ENCODE measurements around the gene SOSTDC1.
A peak's percentile ranks its signal among the peaks of the same experiment; 100 is the strongest.
"Not testable (repeated sequence)": the region's sequence is repeated elsewhere in the genome, so short reads cannot be mapped to it uniquely, and the experiment has no call there.

Gene SOSTDC1

DNA sequence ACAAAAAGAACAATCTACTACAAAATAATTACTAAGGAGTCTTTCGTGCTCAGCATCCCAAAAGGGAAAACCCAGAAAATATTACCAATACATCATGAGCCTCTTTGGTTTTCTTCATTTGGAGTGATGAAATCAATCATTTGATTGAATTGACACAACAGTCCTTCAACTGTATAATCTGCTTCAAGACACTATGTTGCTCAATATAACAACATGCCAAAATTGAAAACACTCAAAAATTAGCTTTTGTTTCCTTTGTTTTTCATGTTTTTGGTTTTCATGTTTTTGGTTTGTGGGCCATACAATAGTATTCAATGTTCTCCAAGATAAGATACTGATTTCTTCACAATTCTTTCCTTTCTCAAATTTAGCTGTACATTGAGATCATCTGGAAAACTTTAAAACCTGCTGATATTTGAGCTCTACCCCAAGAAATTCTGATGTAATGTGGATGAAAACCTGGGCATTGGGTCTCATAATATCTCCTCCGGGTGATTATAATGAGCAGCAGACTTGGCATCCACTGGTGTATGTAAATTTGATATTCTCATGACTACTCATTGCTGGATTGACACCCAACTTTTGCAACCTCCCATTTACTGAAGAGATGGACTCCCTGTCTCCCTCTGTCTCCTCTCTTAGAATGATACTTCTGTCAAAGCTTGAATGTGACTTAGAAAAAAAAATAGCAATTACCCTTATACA is 4.6 kb downstream of the SOSTDC1 start:
- no peak for DNase-seq

DNA sequence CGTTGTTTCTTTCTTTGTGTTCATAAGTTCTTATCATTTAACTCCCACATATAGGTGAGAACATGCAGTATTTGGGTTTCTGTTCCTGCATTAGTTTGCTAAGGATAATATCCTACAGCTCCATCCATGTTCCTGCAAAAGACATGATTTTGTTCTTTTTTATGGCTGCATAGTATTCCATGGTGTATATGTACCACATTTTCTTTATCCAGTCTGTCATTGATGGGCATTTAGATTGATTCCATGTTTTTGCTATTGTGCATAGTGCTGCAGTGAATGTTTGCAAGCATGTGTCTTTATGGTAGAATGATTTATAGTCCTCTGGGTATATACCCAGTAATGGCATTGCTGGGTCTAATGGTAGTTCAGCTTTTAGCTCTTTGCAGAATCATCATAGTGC is 9.2 kb downstream of the SOSTDC1 start:
- DNase-seq, result not testable (repeated sequence)

DNA sequence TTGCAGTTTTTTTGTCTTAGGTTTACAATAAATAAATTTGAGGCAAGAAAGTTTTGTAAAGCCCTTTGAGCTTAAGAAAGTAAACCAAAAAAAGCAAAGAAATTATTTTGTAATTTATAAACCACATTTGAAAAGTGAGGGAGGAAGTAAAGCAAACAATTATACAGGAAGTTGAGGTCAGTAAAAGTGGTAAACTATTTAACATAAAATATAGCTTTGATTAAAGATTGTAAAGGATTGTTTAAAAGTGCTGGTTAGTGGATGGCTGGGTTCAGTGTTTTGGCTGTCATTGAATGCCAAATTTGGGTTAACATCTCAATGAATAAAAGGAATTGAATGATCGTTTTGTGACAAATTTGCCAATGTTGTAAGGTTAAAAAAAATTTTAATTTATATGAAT is 9.9 kb downstream of the SOSTDC1 start:
- DNase-seq, result no peak

DNA sequence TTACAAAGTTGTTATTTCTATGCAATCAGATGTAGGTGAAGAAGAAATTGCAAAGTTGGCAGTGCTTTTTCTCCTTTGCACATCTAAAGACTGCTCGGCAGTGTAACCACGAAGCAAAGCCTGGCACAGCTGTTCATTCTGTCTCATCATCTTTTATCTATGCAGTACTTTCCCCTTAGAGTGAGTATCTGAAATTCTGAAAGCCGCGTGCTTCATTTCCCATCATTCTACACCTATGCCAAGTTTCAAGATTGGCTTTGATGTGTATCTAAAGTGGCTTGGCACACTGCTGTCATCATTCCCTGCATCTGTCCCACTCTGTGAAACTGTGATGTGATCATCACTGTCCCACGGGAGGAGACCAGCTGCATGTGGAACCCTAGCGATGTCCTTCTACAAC is 15.2 kb downstream of the SOSTDC1 start:
- DNase-seq, result no peak

DNA sequence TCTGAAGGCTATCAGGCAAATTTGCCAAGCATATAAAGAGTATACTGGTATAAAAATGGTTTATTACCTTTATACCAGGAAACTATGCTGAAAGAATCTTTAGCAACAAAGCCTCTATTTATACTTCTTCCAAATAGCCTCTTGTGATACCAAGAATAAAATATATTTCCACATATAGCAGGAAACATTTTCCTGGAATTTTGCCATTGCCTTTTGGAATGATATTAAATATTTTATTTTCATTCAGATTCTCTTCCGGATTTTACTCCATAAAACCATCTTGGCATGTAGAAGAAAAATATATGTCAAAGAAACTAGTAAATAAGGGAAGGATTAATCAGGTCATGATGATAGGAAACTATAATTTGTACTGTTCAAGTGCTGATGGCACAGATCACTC is 17.7 kb downstream of the SOSTDC1 start:
- DNase-seq, result no peak

DNA sequence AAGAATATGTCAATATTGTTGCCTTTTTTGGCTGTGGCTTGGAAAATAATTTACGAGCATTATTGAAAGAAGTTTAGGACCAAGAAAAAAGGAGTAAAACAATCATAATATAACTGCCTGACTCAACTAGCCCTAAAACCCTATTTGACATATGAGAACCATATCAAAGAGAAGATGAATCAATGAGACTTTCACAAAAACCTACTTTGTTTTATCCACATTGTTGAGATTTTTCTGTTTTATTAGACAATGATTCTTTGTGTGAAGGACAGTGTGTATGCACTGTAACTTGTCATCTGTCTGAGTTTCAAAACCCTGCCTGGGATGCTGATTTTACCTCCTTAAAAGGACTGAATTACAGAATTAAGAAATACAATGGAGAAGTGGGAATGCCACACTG is 19.0 kb downstream of the SOSTDC1 start:
- no peak for DNase-seq

DNA sequence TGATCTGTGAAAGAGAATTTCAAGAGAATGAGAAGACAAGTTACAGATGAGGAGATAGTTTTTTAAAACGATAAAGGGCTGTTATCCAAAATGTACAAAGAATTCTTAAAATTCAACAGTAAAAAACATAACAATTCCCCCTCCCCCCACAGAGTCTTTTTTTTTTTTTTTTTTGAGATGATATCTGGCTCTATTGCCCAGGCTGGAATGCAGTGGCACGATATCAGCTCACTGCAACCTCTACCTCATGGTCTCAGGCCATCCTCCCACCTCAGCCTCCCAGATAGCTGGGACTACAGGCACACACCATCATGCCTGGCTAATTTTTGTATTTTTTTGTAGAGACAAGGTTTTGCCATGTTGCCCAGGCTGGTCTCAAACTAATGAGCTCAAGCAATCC is 21.7 kb downstream of the SOSTDC1 start:
- DNase-seq, result not testable (repeated sequence)

DNA sequence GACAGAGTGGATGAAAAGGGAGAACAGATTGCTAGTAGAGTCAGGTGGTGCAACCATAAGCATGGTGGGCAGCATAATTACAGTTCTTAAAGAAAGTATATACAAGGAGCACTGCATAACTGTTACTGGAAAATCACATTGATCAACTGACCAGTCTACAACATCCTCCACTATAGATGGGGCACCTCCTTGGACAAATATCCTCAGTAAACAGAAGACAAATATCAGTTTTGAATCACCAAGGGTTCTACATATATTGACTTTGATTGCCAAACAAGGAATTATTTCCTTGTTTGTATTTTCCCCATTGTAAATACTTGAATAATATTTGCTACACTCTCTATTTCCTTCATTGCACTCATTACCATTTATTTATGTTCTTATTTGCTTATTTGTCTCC is 26.6 kb downstream of the SOSTDC1 start:
- DNase-seq, result no peak

DNA sequence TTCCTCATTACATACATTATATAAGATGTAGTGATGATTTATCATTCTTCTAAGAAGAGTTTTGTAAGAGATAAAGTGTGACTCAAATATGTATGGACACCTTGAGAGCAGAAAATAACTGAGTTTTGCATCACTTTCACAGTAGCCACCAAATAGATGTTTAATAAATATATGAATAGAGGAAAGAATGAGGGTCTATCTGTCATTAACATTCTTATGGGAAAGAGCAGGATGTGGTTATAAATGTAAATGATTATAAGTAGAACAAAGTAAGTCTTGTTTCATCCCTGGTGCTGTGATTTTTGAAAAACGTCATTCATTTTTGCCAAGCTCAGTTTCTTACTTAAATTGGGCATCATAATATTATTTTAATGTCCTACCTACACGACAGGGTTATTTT is 29.2 kb downstream of the SOSTDC1 start:
- DNase-seq, result no peak

DNA sequence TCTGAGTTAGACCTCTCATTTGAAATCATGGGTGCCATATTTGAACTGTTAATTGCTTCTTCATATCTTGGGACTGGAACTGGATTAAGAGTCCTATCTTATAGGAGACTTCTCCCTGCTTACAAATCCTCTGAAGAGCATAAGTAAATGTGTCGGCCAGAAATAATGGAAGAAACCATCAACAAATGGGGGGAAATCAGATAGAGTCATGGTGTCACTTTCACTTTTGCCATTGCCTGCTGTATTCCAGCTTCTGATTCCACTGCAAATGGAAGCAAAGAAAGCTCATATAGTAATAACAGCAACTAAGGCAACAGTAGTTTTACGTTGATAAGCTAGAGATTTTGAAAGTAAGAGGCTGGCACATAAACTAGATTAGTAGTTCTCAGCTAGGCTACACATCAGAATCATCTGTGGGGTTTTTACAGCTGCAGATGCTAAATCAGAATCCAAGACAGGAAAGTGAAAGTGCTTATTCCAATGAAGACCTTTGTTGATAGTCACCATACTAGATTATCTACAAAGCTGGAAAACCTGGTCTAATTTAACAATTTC is 31.9 kb downstream of the SOSTDC1 start:
- no peak for DNase-seq

DNA sequence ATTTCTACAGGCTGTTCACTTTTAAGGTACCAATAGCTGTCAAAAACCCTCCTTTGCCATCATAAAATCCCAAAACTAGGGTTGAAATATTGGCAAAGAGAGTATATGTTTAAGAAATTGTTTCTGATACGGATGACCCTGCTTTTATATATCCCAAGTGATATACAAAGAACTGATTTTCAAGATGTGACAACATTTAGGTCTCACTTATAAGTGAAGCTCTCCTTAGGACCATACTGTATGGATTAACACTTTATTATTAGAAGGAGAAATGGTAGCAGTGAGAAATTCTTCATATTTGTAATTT is 33.2 kb downstream of the SOSTDC1 start:
- DNase-seq, result no peak

DNA sequence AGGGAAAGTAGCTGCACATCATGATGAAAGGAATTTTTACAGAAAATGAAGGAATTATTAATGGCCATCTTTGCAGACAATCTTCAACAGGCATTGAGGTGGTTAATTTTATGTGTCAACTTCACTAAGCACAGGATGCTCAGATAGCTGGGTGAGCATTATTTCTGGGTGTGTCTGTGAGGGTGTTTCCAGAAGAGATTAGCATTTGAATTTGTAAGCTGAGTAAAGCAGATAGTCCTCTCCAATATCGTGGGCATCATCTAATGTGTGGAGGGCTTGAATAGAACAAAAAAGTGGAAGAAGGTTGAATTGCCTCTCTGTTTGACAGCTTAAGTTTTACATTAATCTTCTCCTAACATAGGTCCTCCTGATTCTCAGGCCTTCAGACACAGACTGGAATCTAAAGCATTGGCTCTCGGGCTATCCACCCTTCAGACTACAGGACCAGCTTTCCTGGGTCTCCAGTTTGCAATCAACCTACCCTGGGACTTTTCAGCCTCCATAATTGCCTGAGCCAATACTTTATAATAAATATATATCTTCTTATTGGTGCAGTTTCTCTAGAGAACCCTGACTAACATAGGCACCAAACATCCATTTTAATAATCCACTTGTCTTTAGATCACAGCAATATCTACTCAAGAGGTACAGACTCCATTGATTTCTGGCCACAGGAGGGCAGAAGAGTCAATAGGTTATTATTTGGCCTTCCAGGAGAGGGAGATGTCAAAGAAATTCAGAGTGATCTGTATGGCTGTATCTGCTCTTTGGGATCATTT is 33.7 kb downstream of the SOSTDC1 start:
- no peak for DNase-seq

DNA sequence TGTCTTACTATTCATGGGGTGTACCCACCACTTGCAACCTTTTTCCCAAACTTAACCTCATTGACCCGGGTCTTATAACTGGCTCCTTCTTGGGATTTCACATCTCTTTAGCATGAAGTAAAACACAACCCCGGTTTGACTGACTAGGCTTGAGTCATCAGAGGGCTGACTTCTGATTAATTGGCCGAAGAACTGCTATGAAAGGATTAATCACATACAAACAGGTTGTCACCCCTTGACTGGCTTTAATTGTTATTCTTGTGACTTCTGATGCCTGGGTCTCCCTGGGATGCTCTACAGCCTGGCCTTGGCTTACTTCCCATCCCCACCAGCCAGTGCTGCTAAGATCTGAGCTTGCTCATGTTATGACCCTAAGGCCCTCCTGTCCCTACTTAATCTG is 35.4 kb downstream of the SOSTDC1 start:
- DNase-seq, result no peak

DNA sequence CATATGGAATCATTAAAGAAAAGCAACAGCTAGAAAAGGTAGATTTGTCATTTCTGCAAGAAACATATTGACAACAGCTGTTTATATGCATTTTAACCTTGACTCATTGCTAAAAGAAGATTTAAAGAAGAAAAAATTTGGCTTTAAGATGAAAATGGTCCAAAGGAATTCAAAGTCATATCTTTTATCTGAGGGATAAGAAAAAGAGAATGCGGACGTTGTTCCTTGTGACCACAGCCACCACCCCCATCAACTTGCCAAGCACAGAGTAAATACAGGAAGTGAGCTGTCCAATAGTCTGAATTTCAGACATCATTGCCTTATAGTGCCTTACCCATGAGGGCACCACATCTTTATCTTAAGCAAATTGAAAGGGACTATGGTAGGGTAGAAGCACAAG is 36.9 kb downstream of the SOSTDC1 start:
- DNase-seq, result no peak

DNA sequence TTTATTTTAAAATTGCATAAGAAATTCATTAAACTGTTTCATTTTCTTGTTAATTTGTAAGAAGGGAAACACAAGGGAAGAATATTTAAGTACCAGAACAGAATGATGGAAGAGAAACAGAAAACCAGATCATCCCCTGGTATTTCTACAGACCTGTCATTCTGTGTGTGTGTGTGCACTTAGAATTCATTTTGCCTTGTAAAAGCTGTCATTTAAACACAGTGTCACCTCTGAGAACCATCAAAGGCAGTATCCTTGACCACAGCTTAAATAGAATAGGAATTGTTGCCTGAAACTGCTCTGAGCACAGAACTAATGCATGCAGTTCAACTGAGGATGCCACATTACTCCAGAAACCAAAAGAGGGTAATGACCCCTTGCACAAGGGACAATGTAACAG is 37.4 kb downstream of the SOSTDC1 start:
- no peak for DNase-seq

DNA sequence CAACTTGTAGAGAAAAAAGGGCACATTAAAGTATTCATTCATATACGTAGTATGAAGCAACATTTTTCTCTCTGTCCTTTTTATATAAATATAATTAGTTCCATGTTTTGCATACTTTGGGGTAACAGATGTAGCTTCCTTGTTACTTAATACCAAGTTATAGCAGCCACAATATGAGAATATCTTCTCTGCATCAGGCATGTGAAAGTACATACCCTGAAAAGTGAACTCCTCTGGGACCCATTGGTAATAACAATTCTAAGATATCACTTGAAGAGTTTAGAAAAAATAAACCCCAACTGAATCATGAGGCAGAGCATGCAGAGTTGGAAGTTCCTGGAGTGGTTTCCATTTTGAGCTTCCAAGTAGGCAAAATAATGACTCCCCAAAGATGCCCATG is 41.8 kb downstream of the SOSTDC1 start:
- no peak for DNase-seq

DNA sequence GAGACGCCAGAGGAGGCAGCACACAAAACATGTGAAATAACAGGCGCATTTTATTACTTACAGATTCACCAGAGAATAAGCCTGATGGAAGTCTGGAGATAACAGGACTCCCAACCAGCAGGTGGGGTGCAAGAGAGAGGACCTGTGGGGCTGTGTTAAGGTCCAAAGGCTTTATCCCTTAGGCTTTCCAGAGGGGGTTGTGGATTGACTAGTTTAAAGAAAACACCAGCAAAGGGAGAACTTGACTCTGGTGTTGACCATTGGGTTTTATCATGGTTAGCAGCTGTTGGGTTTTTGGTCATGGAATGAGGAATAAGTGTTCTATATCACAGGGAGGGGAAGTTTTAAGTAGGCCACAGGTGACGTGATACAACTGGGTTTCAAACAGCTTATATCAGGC is 42.6 kb downstream of the SOSTDC1 start:
- no peak for DNase-seq

DNA sequence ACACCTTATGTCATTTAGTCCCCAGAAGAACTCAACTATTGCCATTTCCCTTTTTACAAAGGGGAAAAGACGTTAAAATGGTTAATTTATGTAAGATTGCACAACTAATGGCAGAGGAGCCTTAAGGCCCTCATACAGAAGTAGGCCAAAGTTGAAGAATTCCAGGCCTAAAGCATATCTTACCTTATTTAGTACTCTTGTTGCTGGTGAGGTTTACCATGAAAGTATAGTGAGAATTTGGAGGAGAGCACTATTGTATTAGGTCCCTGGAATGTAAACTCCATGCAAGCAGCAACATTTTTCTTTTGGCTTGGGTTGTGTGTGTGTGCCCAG is 43.5 kb downstream of the SOSTDC1 start:
- no peak for DNase-seq

DNA sequence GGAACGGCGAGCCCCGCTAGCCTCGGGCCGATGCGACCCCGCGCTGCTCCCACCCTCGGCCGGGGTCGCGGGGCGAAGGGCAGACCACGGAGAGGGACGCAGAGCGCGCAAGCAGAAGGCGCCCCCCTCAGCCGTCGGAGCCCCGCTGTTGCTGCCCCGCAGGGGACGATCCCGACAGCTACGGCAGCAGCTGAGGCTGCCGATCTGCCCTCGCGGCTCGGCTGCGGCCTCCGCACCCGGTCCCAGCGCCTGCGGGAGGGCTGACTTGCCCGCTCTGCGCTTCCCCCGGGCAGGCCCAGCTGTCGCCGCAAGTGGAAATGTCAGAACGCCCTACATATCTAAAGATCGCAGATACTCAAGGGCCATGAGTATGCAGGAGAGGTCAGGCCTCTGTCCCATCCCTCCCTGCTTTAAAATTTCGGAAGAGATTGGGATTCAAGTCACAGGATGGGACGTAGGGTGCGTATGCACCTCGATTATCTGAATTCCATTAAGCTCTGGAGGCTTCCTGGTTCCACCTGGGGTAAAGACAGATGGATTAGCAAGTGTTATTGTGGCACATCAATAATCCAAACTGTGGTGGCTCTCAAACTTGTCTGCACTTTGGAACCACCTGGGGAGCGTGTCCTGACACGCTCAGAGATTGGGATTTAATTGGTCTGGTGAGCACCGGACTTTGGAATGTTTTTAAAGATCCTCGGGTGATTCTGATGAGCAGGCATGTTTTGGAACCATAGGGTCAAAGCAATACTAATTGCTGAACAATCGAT is 44.0 kb downstream of the SOSTDC1 start, which contains the start of gene CRPPA:
CRPPA (minus strand) TSS at position 206 of the 770 bp plus-strand sequence. CDS start 216 bp downstream, outside the sequence.
- peak; percentile 10 for DNase-seq

DNA sequence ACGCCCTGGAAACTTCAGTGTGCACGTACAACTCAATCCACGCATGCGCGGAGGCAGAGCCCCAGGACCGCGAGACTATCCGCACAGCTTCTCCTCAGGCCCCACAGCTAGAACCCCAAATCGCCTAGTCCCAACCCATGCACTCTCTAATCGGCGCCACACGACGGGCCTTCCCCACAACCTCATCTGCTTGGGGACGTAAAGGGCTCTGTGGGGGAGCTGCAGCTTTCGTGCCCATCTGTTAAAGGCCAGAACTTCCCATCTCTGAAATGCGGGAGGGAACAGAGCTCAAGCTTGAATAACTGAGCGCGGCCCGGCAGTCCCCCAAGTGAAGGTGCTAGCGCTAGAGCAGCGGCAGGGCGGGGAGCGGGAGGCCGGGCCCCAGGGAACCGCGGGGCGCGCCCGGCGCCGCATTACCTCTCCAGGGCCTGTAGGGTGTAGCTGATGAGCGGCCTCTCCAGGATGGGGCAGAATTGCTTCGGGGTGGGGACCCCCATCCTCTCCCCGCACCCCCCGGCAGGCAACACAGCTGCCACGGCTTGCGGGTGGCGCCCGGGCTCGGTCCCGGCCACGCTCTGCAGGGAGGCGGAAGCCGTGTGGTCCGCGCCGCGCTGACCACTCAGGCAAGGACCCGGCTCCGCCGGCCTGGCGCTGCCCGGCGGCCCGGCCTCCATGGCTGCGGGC is 44.7 kb downstream of the SOSTDC1 start:
- DNase-seq, result peak; percentile 67

DNA sequence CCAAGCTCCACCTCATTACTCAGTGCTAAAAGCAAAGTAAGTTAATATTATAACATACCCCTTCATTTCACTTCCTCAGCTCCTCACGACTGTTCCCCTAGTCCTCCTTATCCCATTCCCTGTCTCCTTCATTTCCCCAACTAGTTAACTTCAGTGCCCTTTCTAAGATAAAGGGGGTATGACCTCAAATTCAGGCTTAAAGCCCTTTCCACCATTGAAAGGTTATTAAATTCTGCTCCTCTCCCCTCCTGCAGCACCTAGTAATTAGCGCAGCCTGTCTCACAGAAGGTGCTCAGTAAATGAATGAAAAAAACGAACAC is 45.2 kb downstream of the SOSTDC1 start:
- no peak for DNase-seq

DNA sequence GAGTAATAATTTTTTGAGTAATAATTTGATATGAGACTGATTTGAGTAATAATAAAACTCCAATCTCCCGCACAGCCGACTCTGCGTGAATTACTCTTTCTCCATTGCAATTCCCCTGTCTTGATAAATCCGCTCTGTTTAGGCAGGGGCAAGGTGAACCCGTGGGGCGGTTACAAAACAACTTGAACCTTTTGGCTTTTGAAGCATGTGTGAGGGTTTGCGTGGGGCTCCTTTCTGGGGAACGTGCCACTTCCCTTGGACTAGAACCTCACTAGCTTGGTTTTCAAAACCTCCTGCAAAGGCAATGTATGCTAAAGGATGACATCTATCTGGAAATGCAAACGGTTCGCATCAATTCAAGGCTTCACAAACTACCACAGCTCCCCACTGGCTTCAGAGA is 45.7 kb downstream of the SOSTDC1 start:
- DNase-seq, result no peak

DNA sequence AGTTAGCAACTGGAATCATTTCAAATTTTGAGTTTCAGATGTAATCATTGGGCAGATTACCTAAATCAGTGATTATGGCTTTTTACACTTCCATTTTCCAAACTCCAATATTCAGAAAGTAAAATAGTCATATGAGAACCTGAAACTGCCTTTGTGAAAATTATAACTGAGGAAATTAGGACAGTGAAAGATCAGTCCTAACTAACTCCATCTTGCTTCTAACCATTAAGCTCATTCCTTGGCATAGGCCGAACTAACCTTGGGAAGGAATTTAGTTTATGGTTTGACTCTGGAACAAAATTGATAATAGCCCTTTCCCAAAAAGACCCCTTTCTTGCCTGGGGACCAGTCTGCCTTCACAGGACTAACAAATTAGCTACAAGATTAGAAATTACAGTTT is 46.4 kb downstream of the SOSTDC1 start:
- DNase-seq, result no peak
